Transverse colon (tissue), 4 donors: ENCODE data around the gene ARHGAP6. TPM values are rescaled to one million over a fixed set of nuclear protein-coding genes. Genes with fewer than 3 reads are reported as not detected.

Experiments used
- DNase-seq: peaks from one replicate; pipeline ENCODE4 v3.0.0-alpha.2; 2019
- H3K27ac ChIP-seq, 4 donors: fragments of 200-600 bp; sonication (generic); 2 replicates each; pipeline ENCODE4 v1.5.1; 2016 to 2018; ENCODE audit warnings: inconsistent platforms in 4 of 4
- H3K27me3 ChIP-seq: fragments of 200-600 bp; sonication (generic); 2 replicates; pipeline ENCODE4 v1.5.1; 2017; ENCODE audit warnings: inconsistent platforms
- H3K36me3 ChIP-seq, 4 donors: fragments of 200-600 bp; sonication (generic); 2 replicates each; pipeline ENCODE4 v1.5.1; 2017 to 2019; ENCODE audit warnings: inconsistent platforms in 4 of 4
- H3K4me1 ChIP-seq, 4 donors: fragments of 200-600 bp; sonication (generic); 2 replicates each; pipeline ENCODE4 v1.5.1; 2017 to 2020; ENCODE audit warnings: inconsistent platforms in 4 of 4
- H3K4me3 ChIP-seq, 4 donors: fragments of 200-600 bp; sonication (generic); 1 replicate in 1 of 4; 2 replicates in 3 of 4; pipeline versions ENCODE4 v1.5.1 to v1.6.1; 2017 to 2019; ENCODE audit warnings: inconsistent platforms in 4 of 4
- H3K9me3 ChIP-seq, 2 donors: fragments of 200-600 bp; sonication (generic); 2 replicates each; pipeline ENCODE4 v1.5.1; 2017 to 2019; ENCODE audit warnings: inconsistent platforms in 2 of 2
- CTCF ChIP-seq, 5 experiments: fragments of 200-600 bp in 3 of 5; fragments of 450-650 bp in 2 of 5; sonication (generic) in 3 of 5; IDR thresholded peaks; 1 replicate in 2 of 5; 2 replicates in 3 of 5; pipeline ENCODE4 v1.5.1; 2016 to 2017; ENCODE audit warnings: antibody characterized with exemption in 5 of 5, inconsistent platforms in 3 of 5, mild to moderate bottlenecking in 2 of 5, moderate library complexity in 1 of 5
- EP300 ChIP-seq: sonication (generic); formaldehyde crosslinking; IDR thresholded peaks from one replicate; pipeline ENCODE4 v1.6.1; 2017; ENCODE audit warnings: antibody characterized with exemption, low read depth
- POLR2A ChIP-seq: fragments of 450-650 bp; IDR thresholded peaks from one replicate; pipeline ENCODE4 v1.6.1; 2016; ENCODE audit warnings: antibody characterized with exemption, mild to moderate bottlenecking, moderate library complexity
- POLR2AphosphoS5 ChIP-seq, 3 donors: sonication (generic); formaldehyde crosslinking; IDR thresholded peaks; one replicate each; pipeline ENCODE4 v1.6.1; 2016; ENCODE audit warnings: antibody characterized with exemption in 3 of 3
- WGBS, 2 donors: methylation state at CpG; one replicate each; pipeline ENCODE4 v1.1.5; 2018; ENCODE audit warnings: low coverage in 1 of 2; 5-methylcytosine and 5-hydroxymethylcytosine counted together
- in situ Hi-C, 4 donors: fragments of 200-750 bp; cut with MboI; loops; one replicate each; pipeline versions ENCODE4 v1.15.0 to v1.15.1; 2017; ENCODE audit warnings: low sequenced_read_pairs in 3 of 4, low pct_ligation_motif_present in 1 of 4, low pct_unique_long_range_greater_than_20kb in 1 of 4
- intact Hi-C: fragments of 100-400 bp; cut with DNase I; formaldehyde crosslinking; loops from one replicate; pipeline ENCODE4 v1.15.1; 2023; ENCODE audit warnings: low total_unique reads
- total RNA-seq, 4 donors: library from RNA; depleted of rRNA; stranded (reverse); fragments of >200 nt; gene quantifications; one replicate each; pipeline ENCODE4 v1.1.0, GENCODE V29; 2016

ARHGAP6 gene
- total RNA-seq, 4 donors from 2014 or later = 5.0 to 12.4 (median 9.0) TPM

- in situ Hi-C loops = no loop called here
- H3K9me3 ChIP-seq = no peaks in the 10 kb centered on the region
- 71% methylated on average over 3 of the region's 3 CpGs; no CpG with 5 or more reads in 1 of the 2 donors for WGBS, 2 donors
- TF ChIP-seq POLR2AphosphoS5 (IDR thresholded peaks at IDR 0.05) (no peak), CTCF (IDR thresholded peaks at IDR 0.05) (no peak), EP300 (no peak), POLR2A (no peak)
- DNase-seq = no peak
- intact Hi-C loops = no loop called here
- H3K4me1 ChIP-seq = no peaks in the 10 kb centered on the region
- H3K4me3 ChIP-seq = no peak overlapping the region
- no peaks in the 10 kb centered on the region for H3K27me3 ChIP-seq
- no peak overlapping the region for H3K27ac ChIP-seq
- no peaks in the 10 kb centered on the region for H3K36me3 ChIP-seq
Measured at GRCh38 chrX:11589641-11590040, 76.1 kb downstream of the ARHGAP6 start.

GRCh38 chrX:11588097-11588496 is 77.6 kb downstream of the ARHGAP6 start:
- Histone ChIP-seq H3K27me3 (no peaks in the 10 kb centered on the region), H3K9me3 (no peaks in the 10 kb centered on the region), H3K27ac (no peak overlapping the region), H3K4me1 (no peaks in the 10 kb centered on the region), H3K4me3 (no peak overlapping the region), H3K36me3 (no peaks in the 10 kb centered on the region)
- intact Hi-C loops = no loop called here
- no peak for DNase-seq
- no peak for TF ChIP-seq EP300
- TF ChIP-seq POLR2A = no peak
- TF ChIP-seq CTCF (IDR thresholded peaks at IDR 0.05) = no peak
- no peak for TF ChIP-seq POLR2AphosphoS5 (IDR thresholded peaks at IDR 0.05)
- in situ Hi-C loops = no loop called here

- in situ Hi-C loops (no loop called here), intact Hi-C loops (no loop called here)
- Histone ChIP-seq H3K27ac (no peak overlapping the region), H3K4me1 (no peaks in the 10 kb centered on the region), H3K27me3 (no peaks in the 10 kb centered on the region), H3K9me3 (no peaks in the 10 kb centered on the region), H3K36me3 (no peaks in the 10 kb centered on the region), H3K4me3 (no peak overlapping the region)
- TF ChIP-seq CTCF (IDR thresholded peaks at IDR 0.05) = no peak
- TF ChIP-seq POLR2A = no peak
- no peak for TF ChIP-seq EP300
- no peak for TF ChIP-seq POLR2AphosphoS5 (IDR thresholded peaks at IDR 0.05)
- WGBS, 2 donors = 9 to 13% methylated on average over 1 of the region's 1 CpG
- DNase-seq = no peak
Measured at GRCh38 chrX:11585174-11585573, 80.5 kb downstream of the ARHGAP6 start.

- Histone ChIP-seq H3K27ac (no peak overlapping the region), H3K4me3 (no peak overlapping the region), H3K27me3 (no peaks in the 10 kb centered on the region), H3K36me3 (no peaks in the 10 kb centered on the region), H3K9me3 (no peaks in the 10 kb centered on the region), H3K4me1 (no peaks in the 10 kb centered on the region)
- TF ChIP-seq POLR2A (no peak), CTCF (IDR thresholded peaks at IDR 0.05) (no peak), POLR2AphosphoS5 (IDR thresholded peaks at IDR 0.05) (no peak), EP300 (no peak)
- no peak for DNase-seq
- intact Hi-C loops (no loop called here), in situ Hi-C loops (no loop called here)
- 48% methylated on average over 2 of the region's 2 CpGs; no CpG with 5 or more reads in 1 of the 2 donors for WGBS, 2 donors
Measured at GRCh38 chrX:11580789-11581188, 84.9 kb downstream of the ARHGAP6 start.
